ENCODE results near the gene CDH5.

Gene CDH5

DNA sequence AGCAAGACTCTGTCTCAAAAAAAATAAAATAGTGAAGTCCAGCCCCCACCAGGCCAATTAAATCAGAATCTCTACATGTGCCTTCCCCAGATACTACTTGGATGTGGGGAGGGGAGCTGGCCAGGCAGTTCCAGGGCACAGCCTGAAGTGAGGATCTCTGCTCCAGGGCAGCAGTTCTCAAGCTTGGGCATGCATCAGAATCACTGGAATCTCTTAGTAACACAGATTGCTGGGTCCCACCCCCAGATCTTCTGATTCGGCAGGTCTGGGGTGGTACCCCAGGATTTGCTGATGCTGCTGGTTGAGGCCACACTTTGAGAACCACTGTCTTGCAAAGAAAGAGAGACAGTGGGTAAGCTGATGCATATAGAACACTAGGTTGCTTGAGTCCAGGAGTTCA, 8.3 kb upstream of the CDH5 start:
- Histone ChIP-seq H3K9me2 (ENCODE audit: low read depth, low read length) (no peaks in the 10 kb centered on the region), H3K4me1 (ENCODE audit: insufficient read depth, low read length, severe bottlenecking) (no peaks in the 10 kb centered on the region), H3K4me3 (ENCODE audit: low read depth, low read length, poor library complexity, severe bottlenecking) (no peak overlapping the region), H3K27me3 (ENCODE audit: insufficient read depth, low read length) (no peaks in the 10 kb centered on the region), H4K20me1 (ENCODE audit: insufficient read depth, low read length) (no peaks in the 10 kb centered on the region), H3K27ac (ENCODE audit: low read depth, low read length, poor library complexity, severe bottlenecking) (no peak overlapping the region), H3K79me2 (ENCODE audit: insufficient read depth, low read length) (no peaks in the 10 kb centered on the region), H3K4me2 (ENCODE audit: low read length) (no peak overlapping the region), H2AFZ (ENCODE audit: low read length) (no peak overlapping the region), H3K9me3 (ENCODE audit: low read length) (no peaks in the 10 kb centered on the region), H3K9ac (ENCODE audit: low read length) (no peak overlapping the region), H3K36me3 (ENCODE audit: insufficient read depth, low read length) (no peaks in the 10 kb centered on the region), H3F3A (ENCODE audit: insufficient read depth, low read length) (no peaks in the 10 kb centered on the region)
- no peak for TF ChIP-seq EZH2 (IDR thresholded peaks at IDR 0.05; ENCODE audit: borderline replicate concordance, low read length)
- TF ChIP-seq, protein P1, sequence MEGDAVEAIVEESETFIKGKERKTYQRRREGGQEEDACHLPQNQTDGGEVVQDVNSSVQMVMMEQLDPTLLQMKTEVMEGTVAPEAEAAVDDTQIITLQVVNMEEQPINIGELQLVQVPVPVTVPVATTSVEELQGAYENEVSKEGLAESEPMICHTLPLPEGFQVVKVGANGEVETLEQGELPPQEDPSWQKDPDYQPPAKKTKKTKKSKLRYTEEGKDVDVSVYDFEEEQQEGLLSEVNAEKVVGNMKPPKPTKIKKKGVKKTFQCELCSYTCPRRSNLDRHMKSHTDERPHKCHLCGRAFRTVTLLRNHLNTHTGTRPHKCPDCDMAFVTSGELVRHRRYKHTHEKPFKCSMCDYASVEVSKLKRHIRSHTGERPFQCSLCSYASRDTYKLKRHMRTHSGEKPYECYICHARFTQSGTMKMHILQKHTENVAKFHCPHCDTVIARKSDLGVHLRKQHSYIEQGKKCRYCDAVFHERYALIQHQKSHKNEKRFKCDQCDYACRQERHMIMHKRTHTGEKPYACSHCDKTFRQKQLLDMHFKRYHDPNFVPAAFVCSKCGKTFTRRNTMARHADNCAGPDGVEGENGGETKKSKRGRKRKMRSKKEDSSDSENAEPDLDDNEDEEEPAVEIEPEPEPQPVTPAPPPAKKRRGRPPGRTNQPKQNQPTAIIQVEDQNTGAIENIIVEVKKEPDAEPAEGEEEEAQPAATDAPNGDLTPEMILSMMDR (IDR thresholded peaks at IDR 0.05; ENCODE audit: low read length): no peak

DNA sequence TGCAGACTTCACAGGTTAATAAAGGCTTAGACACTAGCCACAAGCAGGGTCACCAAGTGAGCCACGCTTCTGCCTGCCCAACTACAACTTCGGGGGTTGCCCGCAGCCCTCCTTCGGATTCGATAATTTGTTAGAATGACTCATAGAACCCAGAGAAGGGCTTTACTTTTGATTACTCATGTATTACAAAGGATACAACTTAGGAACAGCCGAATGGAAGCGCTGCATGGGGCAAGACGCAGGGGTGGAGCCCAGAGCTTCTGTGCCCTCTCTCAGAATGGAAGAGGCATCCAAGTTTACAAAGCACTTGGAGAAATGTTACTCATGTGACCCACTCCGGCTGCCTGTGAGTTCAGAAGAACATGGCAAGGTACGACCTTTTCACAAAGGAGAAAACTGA, 7.5 kb upstream of the CDH5 start:
- no peak overlapping the region for H2AFZ ChIP-seq (ENCODE audit: low read length)
- H3K9me2 ChIP-seq (ENCODE audit: low read depth, low read length): no peaks in the 10 kb centered on the region
- TF ChIP-seq, protein P1 (IDR thresholded peaks at IDR 0.05; ENCODE audit: low read length): no peak
- no peak for TF ChIP-seq EZH2 (IDR thresholded peaks at IDR 0.05; ENCODE audit: borderline replicate concordance, low read length)
- no peak overlapping the region for H3K9ac ChIP-seq (ENCODE audit: low read length)
- H3K4me1 ChIP-seq (ENCODE audit: insufficient read depth, low read length, severe bottlenecking): no peaks in the 10 kb centered on the region
- H3K9me3 ChIP-seq (ENCODE audit: low read length): no peaks in the 10 kb centered on the region
- no peak overlapping the region for H3K4me3 ChIP-seq (ENCODE audit: low read depth, low read length, poor library complexity, severe bottlenecking)
- no peak overlapping the region for H3K4me2 ChIP-seq (ENCODE audit: low read length)
- no peaks in the 10 kb centered on the region for H3K27me3 ChIP-seq (ENCODE audit: insufficient read depth, low read length)
- H3K27ac ChIP-seq (ENCODE audit: low read depth, low read length, poor library complexity, severe bottlenecking): no peak overlapping the region
- no peaks in the 10 kb centered on the region for H4K20me1 ChIP-seq (ENCODE audit: insufficient read depth, low read length)
- H3F3A ChIP-seq (ENCODE audit: insufficient read depth, low read length): no peaks in the 10 kb centered on the region
- no peaks in the 10 kb centered on the region for H3K79me2 ChIP-seq (ENCODE audit: insufficient read depth, low read length)
- H3K36me3 ChIP-seq (ENCODE audit: insufficient read depth, low read length): no peaks in the 10 kb centered on the region

DNA sequence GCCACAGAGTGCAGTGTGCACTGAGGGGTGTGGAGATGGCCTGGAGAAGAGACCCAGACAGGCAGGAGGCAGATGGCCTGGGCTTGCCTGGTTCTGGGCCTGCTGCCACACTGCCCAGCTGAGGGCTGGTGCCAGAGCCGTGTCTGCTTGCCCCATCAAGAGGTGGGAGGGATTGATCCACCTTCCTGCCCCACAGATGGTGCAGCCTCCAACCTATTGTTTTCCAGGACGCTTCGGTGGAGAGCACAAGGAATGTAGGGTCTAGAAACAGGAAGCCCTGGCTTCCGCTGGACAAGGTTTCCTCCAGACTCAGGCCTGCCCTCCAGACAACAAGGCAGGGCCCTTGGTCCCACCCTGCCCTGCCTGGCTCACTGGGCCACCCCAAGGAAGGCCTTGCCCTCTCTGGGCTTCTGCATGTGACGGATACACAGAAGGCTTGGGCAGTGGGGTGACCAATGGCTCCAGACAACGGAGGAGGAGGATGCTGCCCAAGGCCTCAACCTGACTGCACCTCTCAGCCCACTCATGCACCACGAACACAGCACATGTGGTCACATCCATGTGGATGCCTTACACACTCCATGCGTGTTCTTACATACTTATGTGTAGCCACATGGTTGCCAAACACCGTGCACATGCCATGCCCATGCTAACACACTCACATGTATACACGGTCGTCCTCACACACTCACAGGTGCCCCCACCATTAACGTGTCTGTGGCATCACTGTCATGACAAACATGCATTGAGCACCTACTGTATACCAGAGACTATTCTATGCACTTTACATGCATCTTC, 6.5 kb upstream of the CDH5 start:
- no peaks in the 10 kb centered on the region for H3K79me2 ChIP-seq (ENCODE audit: insufficient read depth, low read length)
- no peak overlapping the region for H3K4me3 ChIP-seq (ENCODE audit: low read depth, low read length, poor library complexity, severe bottlenecking)
- H3K4me2 ChIP-seq (ENCODE audit: low read length): no peak overlapping the region
- H3F3A ChIP-seq (ENCODE audit: insufficient read depth, low read length): no peaks in the 10 kb centered on the region
- no peaks in the 10 kb centered on the region for H3K27me3 ChIP-seq (ENCODE audit: insufficient read depth, low read length)
- H4K20me1 ChIP-seq (ENCODE audit: insufficient read depth, low read length): no peaks in the 10 kb centered on the region
- no peaks in the 10 kb centered on the region for H3K9me2 ChIP-seq (ENCODE audit: low read depth, low read length)
- H3K36me3 ChIP-seq (ENCODE audit: insufficient read depth, low read length): no peaks in the 10 kb centered on the region
- H2AFZ ChIP-seq (ENCODE audit: low read length): no peak overlapping the region
- H3K9ac ChIP-seq (ENCODE audit: low read length): no peak overlapping the region
- no peak for TF ChIP-seq EZH2 (IDR thresholded peaks at IDR 0.05; ENCODE audit: borderline replicate concordance, low read length)
- TF ChIP-seq, protein P1 (IDR thresholded peaks at IDR 0.05; ENCODE audit: low read length): no peak
- no peaks in the 10 kb centered on the region for H3K4me1 ChIP-seq (ENCODE audit: insufficient read depth, low read length, severe bottlenecking)
- H3K27ac ChIP-seq (ENCODE audit: low read depth, low read length, poor library complexity, severe bottlenecking): no peak overlapping the region
- H3K9me3 ChIP-seq (ENCODE audit: low read length): no peaks in the 10 kb centered on the region

Data from OCI-LY1 (cell line).